Measurements from ENCODE around the gene CACNA2D3.

DNA sequence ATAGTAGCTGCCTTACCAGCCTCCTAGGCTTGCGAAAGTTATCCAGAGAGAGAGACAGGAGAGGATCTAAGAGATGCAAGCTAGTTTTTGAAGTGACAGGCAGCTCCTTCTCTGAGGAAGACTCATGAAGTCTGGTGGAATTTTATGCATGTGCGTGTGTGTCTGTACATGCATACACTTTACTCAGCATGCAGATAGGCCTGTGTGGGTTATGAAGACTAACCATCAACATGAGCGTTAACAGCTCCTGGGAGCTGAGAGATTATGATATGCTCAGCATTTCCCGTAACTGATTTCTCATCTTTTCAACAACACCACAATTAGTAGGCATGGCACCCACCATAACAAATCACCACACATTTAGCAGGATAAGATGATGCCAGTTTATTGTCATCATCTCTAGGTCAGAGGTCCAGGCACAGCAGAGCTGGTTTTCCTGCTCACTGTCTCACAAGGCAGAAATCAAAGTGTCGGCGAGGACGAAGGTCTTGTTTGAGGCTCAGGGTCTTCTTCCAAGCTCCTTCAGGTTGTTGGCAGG lies 239.5 kb downstream of the CACNA2D3 start:
- TF ChIP-seq, protein P1, sequence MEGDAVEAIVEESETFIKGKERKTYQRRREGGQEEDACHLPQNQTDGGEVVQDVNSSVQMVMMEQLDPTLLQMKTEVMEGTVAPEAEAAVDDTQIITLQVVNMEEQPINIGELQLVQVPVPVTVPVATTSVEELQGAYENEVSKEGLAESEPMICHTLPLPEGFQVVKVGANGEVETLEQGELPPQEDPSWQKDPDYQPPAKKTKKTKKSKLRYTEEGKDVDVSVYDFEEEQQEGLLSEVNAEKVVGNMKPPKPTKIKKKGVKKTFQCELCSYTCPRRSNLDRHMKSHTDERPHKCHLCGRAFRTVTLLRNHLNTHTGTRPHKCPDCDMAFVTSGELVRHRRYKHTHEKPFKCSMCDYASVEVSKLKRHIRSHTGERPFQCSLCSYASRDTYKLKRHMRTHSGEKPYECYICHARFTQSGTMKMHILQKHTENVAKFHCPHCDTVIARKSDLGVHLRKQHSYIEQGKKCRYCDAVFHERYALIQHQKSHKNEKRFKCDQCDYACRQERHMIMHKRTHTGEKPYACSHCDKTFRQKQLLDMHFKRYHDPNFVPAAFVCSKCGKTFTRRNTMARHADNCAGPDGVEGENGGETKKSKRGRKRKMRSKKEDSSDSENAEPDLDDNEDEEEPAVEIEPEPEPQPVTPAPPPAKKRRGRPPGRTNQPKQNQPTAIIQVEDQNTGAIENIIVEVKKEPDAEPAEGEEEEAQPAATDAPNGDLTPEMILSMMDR (IDR thresholded peaks at IDR 0.05; ENCODE audit: low read length), result no peak
- TF ChIP-seq EZH2phosphoT487 (IDR thresholded peaks at IDR 0.05; ENCODE audit: low read length), result no peak
